Activated effector memory CD4-positive, alpha-beta T cell treated with Interleukin-2 at 50 U/mL for 16 hours (primary cell): ENCODE data around the gene CAPN10.
"Not testable (repeated sequence)": the region's sequence is repeated elsewhere in the genome, so short reads cannot be mapped to it uniquely, and the experiment has no call there.

Experiments
- DNase-seq: peaks from one replicate; pipeline ENCODE4 v3.0.0-alpha.2; 2020

CAPN10 gene

GRCh38 chr2:240586198-240586918, at the start of gene CAPN10:
TSS of gene CAPN10 (plus strand) at chr2:240586734. CDS start at chr2:240586912, 178 bp downstream.
- DNase-seq: peak; percentile 95

GRCh38 chr2:240538031-240538780, 48.3 kb upstream of the CAPN10 start:
- no peak for DNase-seq

- DNase-seq: not testable (repeated sequence)
Observed at GRCh38 chr2:240539101-240539500, 47.4 kb upstream of the CAPN10 start.

GRCh38 chr2:240539906-240540305, 46.6 kb upstream of the CAPN10 start:
- no peak for DNase-seq

GRCh38 chr2:240551288-240551687, 35.2 kb upstream of the CAPN10 start:
- no peak for DNase-seq

GRCh38 chr2:240551811-240552210, 34.7 kb upstream of the CAPN10 start:
- DNase-seq: no peak

GRCh38 chr2:240553956-240554480, 32.5 kb upstream of the CAPN10 start:
- no peak for DNase-seq

- DNase-seq: no peak
Observed at GRCh38 chr2:240554767-240555493, 31.6 kb upstream of the CAPN10 start.

- DNase-seq: no peak
Observed at GRCh38 chr2:240555541-240556250, 30.8 kb upstream of the CAPN10 start.

GRCh38 chr2:240556553-240557100, 29.9 kb upstream of the CAPN10 start:
- DNase-seq: peak; percentile 65

- DNase-seq: no peak
Observed at GRCh38 chr2:240557101-240557751, 29.3 kb upstream of the CAPN10 start.

GRCh38 chr2:240557808-240558207, 28.7 kb upstream of the CAPN10 start, which contains the start of gene ANKMY1:
TSS of gene ANKMY1 (minus strand) at chr2:240557988. CDS start at chr2:240557335, 653 bp downstream.
- DNase-seq: peak; percentile 49

- DNase-seq: no peak
Observed at GRCh38 chr2:240558236-240558761, 28.2 kb upstream of the CAPN10 start.

- no peak for DNase-seq
Observed at GRCh38 chr2:240559286-240559685, 27.2 kb upstream of the CAPN10 start.

- DNase-seq: peak; percentile 87
Observed at GRCh38 chr2:240560084-240560479, 26.5 kb upstream of the CAPN10 start, which contains the start of gene DUSP28. TSS of gene DUSP28 (plus strand) at chr2:240560357. CDS start at chr2:240560685, 328 bp downstream.

- DNase-seq: peak; percentile 99
Observed at GRCh38 chr2:240560480-240561324, 25.8 kb upstream of the CAPN10 start.

- no peak for DNase-seq
Observed at GRCh38 chr2:240561325-240561971, 25.1 kb upstream of the CAPN10 start.

GRCh38 chr2:240563231-240563630, 23.3 kb upstream of the CAPN10 start:
- DNase-seq: not testable (repeated sequence)

GRCh38 chr2:240563951-240564560, 22.5 kb upstream of the CAPN10 start:
- DNase-seq: no peak
